ENCODE results near the gene TMEM30A. TPM values are rescaled to one million over a fixed set of nuclear protein-coding genes. Genes with fewer than 3 reads are reported as not detected.
A peak's percentile ranks its signal among the peaks of the same experiment; 100 is the strongest.

TMEM30A gene
- total RNA-seq, 4 donors from 2014 or later: 62.4 to 101 (median 76.9) TPM

DNA sequence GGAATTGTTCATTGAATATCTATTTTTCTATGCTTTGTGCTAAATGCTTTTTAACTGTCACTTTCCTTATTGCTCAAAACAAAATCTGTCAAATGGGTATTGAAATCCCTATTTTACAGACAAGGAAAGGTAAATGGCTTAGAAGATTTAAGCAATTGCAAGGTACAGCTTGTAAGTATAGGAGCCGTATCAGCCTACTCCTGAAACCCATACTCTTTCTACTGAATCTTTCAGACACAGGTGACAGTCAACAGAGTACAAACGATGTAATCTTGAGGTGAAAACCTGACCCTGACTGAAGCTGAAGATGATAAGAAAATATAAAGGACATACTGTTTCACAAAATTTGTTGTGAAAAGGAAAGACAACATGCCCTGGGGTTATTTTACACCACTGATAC lies 34.0 kb downstream of the TMEM30A start:
- 79 to 87% methylated on average over 2 of the region's 2 CpGs for WGBS, 2 donors
- no peaks in the 10 kb centered on the region for H3K4me1 ChIP-seq
- TF ChIP-seq, protein P1, sequence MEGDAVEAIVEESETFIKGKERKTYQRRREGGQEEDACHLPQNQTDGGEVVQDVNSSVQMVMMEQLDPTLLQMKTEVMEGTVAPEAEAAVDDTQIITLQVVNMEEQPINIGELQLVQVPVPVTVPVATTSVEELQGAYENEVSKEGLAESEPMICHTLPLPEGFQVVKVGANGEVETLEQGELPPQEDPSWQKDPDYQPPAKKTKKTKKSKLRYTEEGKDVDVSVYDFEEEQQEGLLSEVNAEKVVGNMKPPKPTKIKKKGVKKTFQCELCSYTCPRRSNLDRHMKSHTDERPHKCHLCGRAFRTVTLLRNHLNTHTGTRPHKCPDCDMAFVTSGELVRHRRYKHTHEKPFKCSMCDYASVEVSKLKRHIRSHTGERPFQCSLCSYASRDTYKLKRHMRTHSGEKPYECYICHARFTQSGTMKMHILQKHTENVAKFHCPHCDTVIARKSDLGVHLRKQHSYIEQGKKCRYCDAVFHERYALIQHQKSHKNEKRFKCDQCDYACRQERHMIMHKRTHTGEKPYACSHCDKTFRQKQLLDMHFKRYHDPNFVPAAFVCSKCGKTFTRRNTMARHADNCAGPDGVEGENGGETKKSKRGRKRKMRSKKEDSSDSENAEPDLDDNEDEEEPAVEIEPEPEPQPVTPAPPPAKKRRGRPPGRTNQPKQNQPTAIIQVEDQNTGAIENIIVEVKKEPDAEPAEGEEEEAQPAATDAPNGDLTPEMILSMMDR (IDR thresholded peaks at IDR 0.05): no peak
- TF ChIP-seq POLR2A (IDR thresholded peaks at IDR 0.05) (no peak), EP300 (IDR thresholded peaks at IDR 0.05) (no peak)
- no peak for DNase-seq (ENCODE audit: low spot score in 2 of 2)
- peaks cover 0 to 14% (median 0%) of the 10 kb centered on the region in 3 donors for H3K36me3 ChIP-seq
- no peak overlapping the region for H3K27ac ChIP-seq
- H3K4me3 ChIP-seq: no peak overlapping the region
- H3K27me3 ChIP-seq: no peaks in the 10 kb centered on the region
- no peaks in the 10 kb centered on the region for H3K9me3 ChIP-seq

DNA sequence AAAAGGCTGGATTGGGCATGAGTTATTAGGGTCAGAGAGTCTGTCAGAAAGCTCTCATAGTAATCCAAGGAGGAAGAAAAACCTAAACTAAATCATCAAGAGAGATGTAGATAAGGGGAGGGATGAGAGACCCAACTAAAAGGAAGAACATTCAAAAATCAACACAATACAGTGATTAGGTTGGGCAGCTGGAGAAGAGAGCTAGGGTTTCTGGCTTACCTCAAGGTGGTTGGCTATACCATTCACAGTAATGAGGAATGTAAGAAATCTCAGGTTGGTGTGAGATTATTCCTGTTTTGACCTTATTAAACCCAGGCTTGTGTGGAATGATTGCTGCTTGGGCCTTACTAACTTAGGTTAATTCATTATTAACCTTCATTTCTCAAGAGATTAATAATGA lies 34.8 kb downstream of the TMEM30A start:
- Histone ChIP-seq H3K4me3 (no peak overlapping the region), H3K27me3 (no peaks in the 10 kb centered on the region), H3K9me3 (no peaks in the 10 kb centered on the region), H3K4me1 (peaks cover 0 to 2% (median 0%) of the 10 kb centered on the region in 4 donors), H3K36me3 (peaks cover 0 to 7% (median 0%) of the 10 kb centered on the region in 3 donors), H3K27ac (no peak overlapping the region)
- TF ChIP-seq POLR2A (IDR thresholded peaks at IDR 0.05): no peak
- TF ChIP-seq, protein P1 (IDR thresholded peaks at IDR 0.05): no peak
- no peak for TF ChIP-seq EP300 (IDR thresholded peaks at IDR 0.05)
- no peak for DNase-seq (ENCODE audit: low spot score in 2 of 2)

DNA sequence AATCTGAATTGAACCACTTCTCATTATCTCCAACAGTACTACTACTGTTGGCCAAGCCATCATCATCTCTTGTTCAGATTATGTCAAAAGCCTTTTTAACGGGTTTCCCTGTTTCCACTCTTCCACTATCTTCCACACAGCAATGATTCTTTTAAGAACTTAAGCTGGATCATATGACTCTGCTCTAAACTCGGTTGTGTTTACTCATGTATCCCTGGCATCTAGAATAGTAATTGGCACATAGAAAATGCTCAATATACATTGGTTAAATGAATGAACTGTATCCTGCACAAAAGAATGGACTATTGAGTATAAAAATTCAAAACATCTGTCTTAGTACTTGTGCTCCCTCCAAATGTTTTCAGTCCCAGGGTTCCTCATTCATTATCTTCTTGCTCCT lies 38.2 kb downstream of the TMEM30A start:
- Histone ChIP-seq H3K4me1 (peaks cover 0 to 23% (median 5%) of the 10 kb centered on the region in 4 donors), H3K9me3 (no peaks in the 10 kb centered on the region), H3K4me3 (no peak overlapping the region), H3K36me3 (no peaks in the 10 kb centered on the region), H3K27me3 (no peaks in the 10 kb centered on the region), H3K27ac (no peak overlapping the region)
- DNase-seq (ENCODE audit: low spot score in 2 of 2): no peak
- TF ChIP-seq, protein P1 (IDR thresholded peaks at IDR 0.05): no peak
- no peak for TF ChIP-seq EP300 (IDR thresholded peaks at IDR 0.05)
- no peak for TF ChIP-seq POLR2A (IDR thresholded peaks at IDR 0.05)
- WGBS, 2 donors: 38 to 47% methylated on average over 2 of the region's 2 CpGs

DNA sequence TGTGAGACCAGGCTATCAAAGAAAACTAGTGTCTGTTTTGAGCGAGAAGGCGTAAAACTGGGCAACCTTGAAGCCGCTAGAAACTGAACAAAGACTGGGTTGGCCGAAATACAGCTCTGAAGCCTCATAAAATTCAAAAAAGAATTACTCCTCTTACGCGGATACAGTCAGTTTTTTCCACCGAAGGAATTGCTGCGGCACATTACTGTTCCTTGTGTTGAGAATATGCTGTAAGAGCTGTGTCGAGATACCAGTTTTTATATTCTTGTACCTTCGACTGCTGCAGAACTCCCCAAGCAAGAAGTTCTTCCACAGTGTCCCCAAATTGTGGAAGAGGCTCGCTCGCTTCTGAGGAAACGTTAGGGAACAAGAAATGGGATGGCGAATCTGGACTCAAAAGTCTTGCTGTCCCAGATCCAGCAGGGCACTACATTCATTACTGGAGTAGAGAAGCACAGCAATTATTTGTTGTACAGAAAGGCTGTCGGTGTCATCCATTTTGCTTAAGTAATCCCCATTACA lies 40.5 kb downstream of the TMEM30A start:
- no peaks in the 10 kb centered on the region for H3K9me3 ChIP-seq
- peaks cover 0 to 20% (median 0%) of the 10 kb centered on the region in 3 donors for H3K36me3 ChIP-seq
- H3K27me3 ChIP-seq: no peaks in the 10 kb centered on the region
- peak overlapping the region; percentile 71 to 86 (median 80) for H3K4me3 ChIP-seq
- 9 to 12% methylated on average over 15 of the region's 15 CpGs for WGBS, 2 donors
- DNase-seq (ENCODE audit: low spot score in 2 of 2): peak in 1 of 2 donors; percentile 12
- H3K4me1 ChIP-seq: peaks cover 0 to 34% (median 5%) of the 10 kb centered on the region in 4 donors
- TF ChIP-seq POLR2A (IDR thresholded peaks at IDR 0.05): no peak
- peak in 1 of 2 donors; percentile 5 for TF ChIP-seq EP300 (IDR thresholded peaks at IDR 0.05)
- TF ChIP-seq, protein P1 (IDR thresholded peaks at IDR 0.05): no peak
- peak overlapping the region; percentile 88 to 96 (median 94) for H3K27ac ChIP-seq

DNA sequence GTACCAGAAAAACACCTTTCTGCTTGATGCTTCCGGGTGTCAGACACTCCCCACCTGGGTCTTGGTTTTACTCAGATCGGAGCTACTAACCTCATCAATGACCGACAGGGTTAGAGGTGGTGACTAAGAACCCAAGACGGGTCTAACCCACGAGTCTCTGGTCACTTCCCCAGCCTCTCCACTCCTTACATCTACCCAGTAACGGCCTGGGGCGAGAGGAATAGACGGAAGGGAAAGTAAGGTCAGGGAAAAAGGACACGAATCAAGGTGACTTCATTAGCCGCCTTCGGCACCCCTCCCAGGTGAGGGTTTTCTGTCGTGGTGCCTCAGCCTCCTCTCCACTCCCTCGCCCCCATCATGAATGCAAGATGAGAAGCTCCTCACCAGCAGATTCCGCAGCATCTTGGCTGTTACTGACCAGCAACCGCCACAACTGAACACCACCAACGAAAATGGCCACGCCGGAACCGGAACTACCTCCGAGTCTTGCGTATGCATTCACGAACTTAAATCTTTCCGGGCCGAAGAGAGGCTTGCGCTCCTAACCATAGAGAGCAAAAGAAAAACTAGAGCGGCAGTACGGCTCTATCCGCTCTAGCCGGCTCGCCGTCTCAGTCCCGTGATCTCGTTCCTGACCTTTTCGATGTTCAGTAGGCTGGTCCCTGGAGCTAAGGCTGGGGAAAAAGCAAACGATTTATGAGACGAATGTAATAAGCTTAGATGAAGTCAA lies 41.1 kb downstream of the TMEM30A start, which contains the start of gene COX7A2:
COX7A2 (minus strand) TSS at position 469 of the 730 bp plus-strand sequence; CDS start at position 402, 67 bp downstream.
- no peaks in the 10 kb centered on the region for H3K27me3 ChIP-seq
- no peaks in the 10 kb centered on the region for H3K9me3 ChIP-seq
- 0% methylated on average over 36 of the region's 36 CpGs for WGBS, 2 donors
- TF ChIP-seq, protein P1 (IDR thresholded peaks at IDR 0.05): peak in 1 of 5 experiments; percentile 26
- peak; percentile 57 to 85 for TF ChIP-seq POLR2A (IDR thresholded peaks at IDR 0.05)
- peak; percentile 89 to 98 for TF ChIP-seq EP300 (IDR thresholded peaks at IDR 0.05)
- DNase-seq (ENCODE audit: low spot score in 2 of 2): peak; percentile 80 to 92
- H3K4me1 ChIP-seq: peaks cover 0 to 34% (median 5%) of the 10 kb centered on the region in 4 donors
- peak within 1 kb of the TSS; percentile 88 to 96 (median 94) for H3K27ac ChIP-seq
- H3K36me3 ChIP-seq: peaks cover 0 to 26% (median 0%) of the 10 kb centered on the region in 3 donors
- H3K4me3 ChIP-seq: peak within 1 kb of the TSS; percentile 71 to 86 (median 80)

All from tibial nerve (tissue), 4 donors.